GM19463 (cell line): ENCODE results near the gene PAPSS1.
"Not testable (repeated sequence)": the region's sequence is repeated elsewhere in the genome, so short reads cannot be mapped to it uniquely, and the experiment has no call there.

Source experiments
- ATAC-seq: cut with Tn5 transposase; IDR thresholded peaks from one replicate; pipeline ENCODE4 v1.9.1; 2021; ENCODE audit warnings: mild to moderate bottlenecking, moderate library complexity; ENCODE audit not compliant: unreplicated experiment

The PAPSS1 gene

DNA sequence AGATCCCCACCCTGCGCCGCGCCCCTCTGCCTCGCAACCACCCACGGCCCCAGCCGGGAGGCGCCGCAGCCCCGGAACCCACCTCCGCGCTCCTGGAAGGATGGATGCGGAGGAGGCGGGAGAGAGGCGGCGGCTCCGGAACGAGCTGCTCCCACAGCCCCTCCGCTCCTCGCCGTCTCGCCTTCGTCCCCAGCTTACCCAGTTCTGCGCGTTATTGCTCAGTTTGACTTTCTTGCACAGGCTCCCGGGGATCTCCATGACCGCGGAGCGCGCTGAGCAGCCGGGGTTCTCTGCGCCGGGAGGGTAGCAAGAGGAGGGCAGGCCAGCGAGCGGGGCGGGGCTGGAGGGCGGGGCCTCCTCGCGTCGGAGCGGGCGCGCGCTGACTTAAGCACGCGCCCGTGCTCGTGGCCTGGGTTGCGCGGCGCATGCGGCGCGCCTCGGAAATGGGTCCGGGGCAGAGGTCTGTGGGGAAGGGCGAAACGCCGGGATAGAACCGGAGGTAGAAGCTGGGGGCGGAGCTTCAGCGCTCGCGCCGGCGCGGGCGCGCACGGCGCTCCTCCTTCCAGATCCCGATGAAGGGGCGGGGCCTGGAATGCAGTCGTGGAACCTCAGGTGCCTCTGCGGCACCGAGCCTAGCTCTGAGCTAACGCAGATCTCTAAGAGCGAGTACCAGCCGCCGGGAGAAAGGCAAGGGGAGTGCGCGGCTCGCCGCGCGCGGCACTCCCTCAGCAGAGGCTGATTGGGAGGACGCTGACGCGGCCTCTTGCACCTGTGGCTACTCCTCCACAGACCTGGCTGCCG lies at the start of gene PAPSS1:
PAPSS1 (minus strand) TSS at position 313 of the 801 bp plus-strand sequence; CDS start at position 258, 55 bp downstream.
- ATAC-seq = peak; percentile 79

DNA sequence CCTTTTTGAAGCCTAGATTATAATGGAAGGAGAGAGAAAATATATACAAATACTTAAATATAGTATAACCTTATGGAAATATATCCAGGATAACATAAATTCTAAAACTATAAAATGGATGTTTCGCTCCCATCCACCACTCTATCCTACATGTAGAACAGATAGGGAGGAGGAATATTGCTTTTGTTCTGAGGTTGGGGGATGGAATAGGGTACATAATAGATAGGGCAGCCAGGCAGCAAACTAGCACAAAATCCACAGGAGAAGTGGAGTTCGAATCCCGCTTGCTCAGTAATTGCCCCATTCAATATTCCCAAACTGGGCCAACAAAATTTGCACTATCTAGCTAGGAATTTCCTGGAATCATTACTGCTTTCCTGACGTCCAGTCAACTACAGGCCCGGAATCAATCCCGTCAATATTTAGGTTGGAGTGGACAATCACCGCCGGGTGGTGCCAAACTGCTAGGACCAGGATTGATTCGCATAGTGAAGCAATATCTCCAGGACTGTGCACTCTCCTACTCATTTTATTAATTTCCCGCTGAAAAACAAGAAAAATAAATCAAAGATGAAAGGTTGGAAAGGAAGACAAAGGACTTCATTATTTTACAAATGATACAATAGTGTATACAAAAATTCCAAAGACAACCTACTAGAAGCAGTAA lies 40.4 kb upstream of the PAPSS1 start:
- no peak for ATAC-seq

DNA sequence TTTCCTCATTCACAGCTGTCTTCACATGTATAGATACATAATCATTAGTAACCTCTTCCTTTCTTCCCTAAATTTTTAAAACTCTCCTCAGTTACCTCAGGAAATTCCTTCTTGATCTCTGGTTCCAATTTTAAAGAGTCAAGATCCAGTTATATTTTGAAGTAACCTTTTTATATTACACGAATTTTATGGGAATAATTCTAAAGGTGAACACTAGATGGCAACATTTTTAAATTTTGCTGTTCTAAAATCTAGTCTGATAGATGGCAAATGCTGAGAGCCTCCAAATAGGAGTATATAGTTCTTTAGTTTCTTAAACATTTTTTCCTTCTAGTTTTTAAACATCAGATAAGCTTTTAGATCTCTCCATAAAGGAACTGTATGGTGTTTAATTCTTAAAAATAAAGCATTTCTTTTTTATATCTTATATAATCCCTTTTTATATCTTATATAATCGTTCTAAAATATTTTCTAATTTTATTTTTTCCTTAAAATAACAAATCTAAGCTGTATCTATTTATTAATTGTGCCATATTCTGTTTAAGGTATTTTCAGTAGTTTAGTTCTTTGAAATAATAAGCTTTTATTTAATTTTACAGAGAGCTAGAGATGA lies 37.9 kb upstream of the PAPSS1 start:
- ATAC-seq = no peak

DNA sequence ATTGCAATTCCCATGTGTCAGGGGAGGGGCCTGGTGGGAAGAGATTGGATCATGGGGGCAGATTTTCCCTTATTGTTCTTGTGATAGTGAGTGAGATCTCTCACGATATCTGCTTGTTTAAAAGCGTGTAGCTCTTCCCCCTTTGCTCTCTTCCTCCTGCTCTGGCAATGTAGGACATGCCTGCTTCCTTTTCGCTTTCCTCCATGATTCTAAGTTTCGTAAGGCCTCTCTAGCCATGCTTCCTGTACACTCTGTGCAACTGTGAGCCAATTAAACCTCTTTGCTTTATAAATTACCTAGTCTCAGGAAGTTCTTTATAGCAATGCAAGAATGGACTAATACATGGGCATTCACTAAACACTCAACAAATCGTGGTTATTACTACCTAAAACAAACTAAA lies 37.2 kb upstream of the PAPSS1 start:
- ATAC-seq = no peak

DNA sequence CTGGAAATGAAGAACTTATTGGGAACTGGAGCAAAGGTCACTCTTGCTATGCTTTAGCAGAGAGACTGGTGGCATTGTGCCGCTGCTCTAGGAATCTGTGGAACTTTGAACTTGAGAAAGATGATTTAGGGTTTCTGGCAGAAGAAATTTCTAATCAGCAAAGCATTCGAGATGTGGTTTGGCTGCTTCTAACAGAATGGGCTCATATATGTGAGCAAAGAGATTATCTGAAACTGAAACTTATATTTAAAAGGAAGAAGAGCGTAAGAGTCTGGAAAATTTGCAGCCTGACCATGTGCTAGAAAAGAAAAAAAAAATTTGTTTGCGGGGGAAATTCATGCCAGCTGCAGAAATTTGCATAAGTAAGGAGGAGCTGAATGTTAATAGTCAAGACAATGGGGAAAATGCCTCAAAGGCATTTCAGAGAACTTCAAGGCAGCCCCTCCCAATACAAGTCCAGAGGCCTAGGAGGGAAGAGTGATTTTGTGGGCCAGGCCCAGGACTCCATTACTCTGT lies 35.9 kb upstream of the PAPSS1 start:
- peak; percentile 51 for ATAC-seq

DNA sequence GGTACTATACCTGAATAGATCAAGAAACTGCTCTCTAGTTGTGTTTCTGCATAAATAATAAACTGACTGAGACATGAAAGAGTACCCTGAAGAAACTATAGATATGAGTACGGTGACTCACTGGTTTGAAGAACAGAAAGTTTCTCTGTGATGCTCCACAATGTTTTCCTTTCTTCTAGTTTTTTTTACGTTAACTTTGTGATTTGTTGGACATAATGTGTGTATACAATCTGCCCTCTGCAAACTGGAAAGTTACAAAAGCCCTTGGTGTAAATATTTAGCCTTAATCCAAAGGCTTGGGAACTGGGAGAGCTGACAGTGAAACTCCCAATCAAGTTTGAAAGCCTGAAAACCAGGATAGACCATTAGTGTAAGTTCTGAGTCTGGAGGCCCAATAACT lies 31.6 kb upstream of the PAPSS1 start:
- ATAC-seq = no peak

DNA sequence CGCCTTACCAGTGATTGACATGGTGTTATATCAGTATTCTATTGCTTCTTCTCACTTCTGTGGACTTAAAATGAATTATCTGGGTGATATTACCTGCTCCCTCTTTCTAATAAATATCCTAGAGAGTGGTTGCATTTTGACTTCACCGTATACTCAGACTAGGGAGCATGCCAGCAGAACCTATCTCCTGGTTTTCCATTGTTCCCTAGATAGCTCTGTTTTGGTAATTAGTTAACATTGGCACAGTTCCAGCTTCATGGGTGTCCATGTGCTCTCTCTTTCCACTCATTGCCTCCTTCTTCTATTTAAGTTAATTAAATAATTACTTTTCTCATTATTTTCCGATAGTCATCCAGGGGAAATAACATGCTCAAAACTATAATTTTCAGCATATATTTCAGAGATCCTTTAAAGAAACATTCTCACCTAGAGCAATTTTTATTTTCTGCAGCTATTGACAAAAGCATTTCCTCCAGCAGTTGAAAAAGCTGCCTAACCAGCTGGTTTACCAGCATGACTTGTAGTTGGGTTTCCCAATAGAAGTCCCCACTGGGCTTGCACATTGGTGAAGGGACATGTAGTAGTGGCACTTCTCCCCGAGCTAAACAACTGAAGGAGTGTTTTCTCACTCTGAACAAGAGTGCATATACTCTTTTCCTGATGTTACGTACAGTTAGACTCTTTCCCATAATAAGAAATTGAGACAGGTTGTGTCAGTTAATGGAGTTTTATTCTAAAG lies 27.9 kb upstream of the PAPSS1 start:
- ATAC-seq = no peak

DNA sequence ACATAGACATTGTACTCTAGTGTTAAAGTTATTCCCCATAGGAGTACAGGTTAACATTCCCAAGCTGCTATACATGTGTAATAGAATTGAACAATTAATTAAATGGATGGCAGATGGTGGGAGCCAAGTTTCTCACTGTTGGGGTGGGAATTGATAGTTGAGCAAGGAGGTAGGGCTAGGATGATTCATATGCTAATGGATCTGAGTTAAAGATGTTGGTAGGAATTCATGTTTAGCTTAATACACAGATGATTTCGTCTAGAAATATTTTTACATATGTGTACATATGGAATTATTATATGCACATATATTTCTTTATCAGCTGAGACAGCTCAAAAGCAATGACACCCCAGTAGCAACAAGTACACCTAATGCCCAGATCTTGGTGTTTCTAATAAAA lies 26.1 kb upstream of the PAPSS1 start:
- ATAC-seq = no peak

DNA sequence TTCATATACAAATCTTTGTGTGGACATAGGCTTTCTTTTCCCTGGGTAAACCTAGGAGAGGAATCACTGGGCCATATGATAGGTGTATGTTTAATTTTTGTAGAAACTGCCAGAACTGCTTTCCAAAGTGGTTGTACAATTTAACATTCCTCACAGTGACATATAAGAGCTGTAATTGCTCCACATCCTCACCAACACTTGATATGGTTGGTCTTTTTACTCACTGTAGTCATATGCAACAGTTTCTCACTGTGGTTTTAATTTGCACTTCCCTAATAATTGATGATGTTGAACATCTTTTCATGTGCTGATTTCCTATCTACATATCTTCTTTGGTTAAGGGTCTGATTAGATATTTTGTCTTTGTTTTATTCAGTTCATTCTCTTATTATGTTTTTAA lies 24.5 kb upstream of the PAPSS1 start:
- ATAC-seq = no peak

DNA sequence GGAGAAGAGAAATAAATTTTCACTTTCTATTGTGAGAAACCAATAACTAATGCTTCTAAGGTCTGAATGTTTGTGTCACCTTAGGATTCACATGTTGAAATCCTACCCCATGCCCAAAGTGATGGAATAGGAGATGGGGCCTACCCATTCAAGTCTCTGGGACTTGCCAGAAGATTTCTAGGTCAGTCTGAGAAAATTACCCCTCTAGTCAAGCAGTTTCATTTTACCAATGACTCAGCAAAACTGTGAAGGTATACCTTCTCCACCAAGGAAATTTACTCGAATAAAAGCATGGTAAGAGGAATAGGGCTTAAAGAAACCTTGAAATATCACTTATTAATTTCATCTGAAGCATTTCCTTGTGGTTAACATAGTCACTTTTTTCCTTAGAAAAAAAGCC lies 23.5 kb upstream of the PAPSS1 start:
- ATAC-seq = no peak

DNA sequence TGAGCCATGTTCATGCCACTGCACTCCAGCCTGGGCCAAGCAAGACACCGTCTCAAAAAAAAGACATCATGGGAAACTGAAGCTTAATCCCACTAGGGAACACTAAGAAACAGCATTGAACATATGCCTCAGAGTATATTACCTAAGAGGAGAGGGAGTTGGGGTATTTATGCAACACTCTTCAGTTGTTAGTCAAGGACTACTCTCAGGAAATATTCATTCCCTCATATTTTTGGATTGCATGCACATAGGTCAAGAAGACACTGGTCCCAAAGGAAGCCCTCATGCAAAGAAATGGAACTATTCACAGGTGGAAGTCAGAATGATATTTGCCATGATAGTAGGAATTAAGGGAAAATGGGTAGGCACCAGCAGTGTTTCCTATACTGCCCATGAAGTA lies 22.8 kb upstream of the PAPSS1 start:
- no peak for ATAC-seq

DNA sequence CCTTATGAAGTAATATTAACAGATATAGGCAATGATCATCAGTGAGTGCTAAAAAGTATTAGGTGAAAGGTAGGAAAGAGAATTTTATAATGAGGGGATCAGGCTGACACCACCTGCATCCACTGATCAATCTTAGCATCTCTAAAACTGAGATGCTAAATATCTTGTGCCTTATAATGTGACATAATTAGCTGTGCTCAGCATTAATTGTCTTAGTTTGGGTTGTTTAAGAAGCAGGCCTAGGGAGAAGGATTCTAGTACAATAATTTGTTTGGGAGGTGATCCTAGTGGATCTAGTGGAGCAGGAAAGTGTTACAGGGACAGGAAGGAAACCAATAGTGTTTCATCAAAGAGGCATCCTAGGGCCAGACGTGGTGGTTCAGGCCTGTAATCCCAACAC lies 22.2 kb upstream of the PAPSS1 start:
- ATAC-seq = no peak

DNA sequence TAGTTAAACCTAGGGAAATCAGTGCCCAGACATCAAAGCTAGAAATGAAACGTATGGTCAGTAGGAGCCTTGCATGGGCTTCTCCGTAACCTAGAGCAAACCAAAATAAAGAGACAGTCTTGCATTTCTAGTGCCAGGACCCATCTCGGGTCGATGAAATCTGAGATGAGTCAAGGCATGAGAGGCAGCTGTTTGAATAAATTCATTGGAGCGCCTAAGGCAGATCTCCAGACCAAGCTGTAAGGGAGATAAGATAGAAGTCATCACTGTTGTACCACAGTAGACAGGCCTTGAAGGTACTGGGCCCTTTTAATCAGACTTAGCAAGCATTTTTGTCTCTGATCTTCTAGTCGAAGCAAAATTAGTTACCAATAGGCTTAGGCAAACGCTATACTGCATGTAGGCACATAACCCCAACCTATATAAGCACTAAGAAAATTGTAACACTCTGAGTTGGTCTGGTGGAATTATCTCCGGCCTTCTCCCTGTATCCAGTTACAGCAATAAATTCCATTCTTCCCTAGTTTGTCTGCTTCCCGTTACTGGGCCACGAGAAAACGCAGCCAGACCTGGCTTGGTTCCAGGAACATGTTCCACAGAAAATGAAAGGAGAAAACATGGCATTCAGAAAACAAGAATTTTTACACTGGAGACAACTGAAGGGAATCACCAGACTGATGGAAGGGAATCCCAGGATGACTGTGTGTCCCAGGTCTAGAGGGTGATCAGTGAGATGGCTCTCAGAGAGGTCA lies 21.1 kb upstream of the PAPSS1 start:
- no peak for ATAC-seq

DNA sequence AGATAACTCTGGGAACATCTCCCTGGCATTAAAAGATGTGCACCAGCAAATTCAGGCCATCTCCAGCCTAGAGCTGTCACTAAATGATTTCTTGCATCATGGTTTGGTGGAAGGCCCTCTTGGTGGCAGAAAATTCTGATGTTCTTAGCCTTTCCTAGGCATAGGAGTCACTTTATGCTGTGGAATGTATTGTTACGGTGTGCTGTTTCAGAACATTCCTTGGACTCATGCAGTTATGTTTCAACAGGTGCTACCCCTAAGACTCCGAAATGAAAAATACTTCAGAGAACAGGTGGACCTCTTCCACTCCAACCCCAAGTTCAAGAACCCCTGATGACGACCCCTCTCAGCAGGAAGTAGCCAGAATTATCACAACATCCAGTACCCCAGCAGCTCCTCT lies 20.3 kb upstream of the PAPSS1 start:
- ATAC-seq = no peak

DNA sequence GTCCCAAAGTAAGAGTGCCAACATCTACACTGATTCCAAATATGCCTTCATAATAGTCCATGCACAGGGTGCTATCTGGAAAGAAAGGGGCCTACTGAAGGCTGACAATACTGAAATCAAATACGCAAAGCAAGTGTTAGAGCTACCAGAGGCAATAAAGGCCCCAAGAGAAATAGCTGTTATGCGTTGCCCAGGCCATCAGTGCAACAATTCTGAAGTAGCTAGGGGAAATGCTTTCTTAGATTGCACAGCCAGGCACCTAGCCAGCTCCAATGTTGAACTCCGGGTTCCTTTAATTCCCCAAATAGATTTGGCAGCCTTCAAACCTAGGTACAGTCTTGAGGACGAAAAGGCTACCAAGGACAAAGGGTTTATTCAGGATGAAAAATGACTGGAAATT lies 17.4 kb upstream of the PAPSS1 start:
- no peak for ATAC-seq

DNA sequence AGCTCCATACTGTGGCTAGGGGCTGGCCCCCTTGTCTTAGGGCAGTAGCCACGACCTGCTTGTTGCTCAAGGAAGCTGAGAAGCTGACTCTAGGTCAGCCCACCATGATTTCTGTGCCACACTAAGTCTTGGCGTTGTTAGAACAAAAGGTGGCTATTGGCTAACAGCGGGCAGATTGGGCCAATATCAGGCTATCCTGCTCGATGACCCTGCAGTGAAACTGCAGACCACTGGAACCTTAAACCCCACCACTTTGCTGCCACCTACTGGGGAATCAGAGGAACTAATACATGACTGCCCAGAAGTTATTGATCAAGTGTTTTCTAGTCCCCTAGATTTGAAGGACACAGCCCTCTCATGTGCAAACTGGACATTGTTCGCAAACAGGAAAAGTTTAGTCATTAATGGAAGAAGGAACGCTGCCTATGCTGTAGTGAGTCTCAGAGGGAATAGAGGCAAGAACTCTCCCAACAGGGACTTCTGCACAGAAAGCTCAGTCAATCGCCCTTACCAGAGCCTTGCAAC lies 17.0 kb upstream of the PAPSS1 start:
- ATAC-seq = peak; percentile 56

DNA sequence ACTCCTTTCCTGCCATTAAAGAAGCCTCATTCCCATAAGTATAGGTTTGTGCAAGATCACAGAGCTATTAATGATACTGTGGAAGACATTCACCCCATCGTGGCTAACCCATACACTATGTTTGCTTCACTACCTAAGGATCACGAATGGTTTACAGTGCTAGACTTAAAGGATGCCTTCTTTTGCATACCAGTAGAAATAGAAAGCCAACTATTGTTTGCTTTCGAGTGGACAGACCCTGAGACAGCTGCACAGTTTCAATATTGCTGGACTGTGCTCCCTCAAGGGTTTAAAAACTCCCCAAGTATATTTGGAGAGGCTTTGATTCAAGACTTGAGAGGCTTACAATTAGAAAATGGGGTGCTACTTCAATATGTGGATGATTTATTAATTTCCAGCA lies 16.0 kb upstream of the PAPSS1 start:
- ATAC-seq = peak; percentile 67

DNA sequence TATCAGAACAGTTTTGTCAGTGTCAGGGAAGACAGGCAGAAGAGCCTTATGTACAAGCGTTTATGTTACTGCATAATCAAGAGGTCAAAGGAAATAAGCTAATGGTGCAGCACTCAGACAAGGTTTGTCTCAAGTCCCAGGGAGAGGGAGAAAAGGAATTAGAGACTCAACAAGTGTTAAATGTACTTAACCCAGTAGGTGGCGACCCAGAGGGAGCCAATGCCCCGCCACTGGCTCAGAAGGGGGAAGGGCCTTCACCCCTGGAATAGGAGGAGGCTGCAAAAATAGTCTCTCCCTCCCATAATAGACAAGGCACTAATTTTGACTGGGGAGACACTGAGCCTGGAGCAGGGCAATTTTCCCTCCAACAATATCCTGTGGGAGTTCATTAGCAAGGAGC lies 14.1 kb upstream of the PAPSS1 start:
- peak; percentile 31 for ATAC-seq

DNA sequence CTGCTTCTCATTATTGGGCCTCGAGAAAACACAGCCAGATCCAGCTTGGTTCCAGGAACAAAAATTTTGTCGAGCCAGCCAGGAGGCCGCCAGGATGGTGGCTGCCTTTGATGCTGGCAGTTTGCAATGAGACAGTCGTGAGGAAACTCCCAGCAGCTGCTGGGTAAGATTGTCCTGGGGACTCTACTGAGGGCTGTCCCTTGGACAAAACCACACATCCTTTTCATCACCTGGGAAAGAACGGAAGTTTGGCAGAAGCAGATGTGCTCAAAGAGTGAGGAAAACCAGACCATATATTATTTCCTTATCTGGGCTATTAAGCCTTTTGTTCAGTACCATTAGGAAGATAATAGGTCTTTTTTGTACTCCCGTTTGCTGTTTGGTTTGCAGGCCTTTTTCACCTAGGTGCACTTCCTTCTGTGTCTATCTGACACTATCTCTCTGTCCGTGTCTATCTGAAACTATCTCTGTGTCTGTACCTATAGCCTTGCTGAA lies 13.4 kb upstream of the PAPSS1 start:
- ATAC-seq = no peak

DNA sequence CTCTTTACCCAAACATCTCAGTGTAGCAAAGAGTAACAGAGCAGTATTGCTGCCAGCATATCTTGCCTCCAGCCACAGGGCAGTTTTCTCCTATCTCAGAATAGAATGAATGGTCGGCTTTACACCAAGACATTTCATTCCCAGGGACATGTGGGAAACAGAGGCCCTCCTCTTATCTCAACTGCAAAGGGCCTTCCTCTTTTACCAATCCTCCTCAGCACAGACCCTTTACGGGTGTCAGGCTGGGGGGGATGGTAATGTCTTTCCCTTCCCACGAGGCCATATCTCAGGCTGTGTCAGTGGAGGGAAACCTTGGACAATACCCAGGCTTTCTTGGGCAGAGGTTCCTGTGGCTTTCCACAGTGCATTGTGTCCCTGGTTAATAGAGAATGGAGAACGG lies 9.0 kb upstream of the PAPSS1 start:
- not testable (repeated sequence) for ATAC-seq
